Activated CD8-positive, alpha-beta T cell treated with anti-CD3 and anti-CD28 coated beads for 36 hours (primary cell): ENCODE data around the gene ANXA6. TPM values are rescaled to one million over a fixed set of nuclear protein-coding genes. Genes with fewer than 3 reads are reported as not detected.
"Not testable (repeated sequence)": the region's sequence is repeated elsewhere in the genome, so short reads cannot be mapped to it uniquely, and the experiment has no call there.

Source experiments
- ATAC-seq: fragments of 200-7000 bp; cut with Tn5 transposase; one replicate; pipeline ENCODE4 v1.10.0; 2021; ENCODE audit warnings: mild to moderate bottlenecking, moderate library complexity
- CTCF ChIA-PET: fragments of 350-600 bp; sonication (Branson Sonifier 250); formaldehyde crosslinking; loops from one replicate; lab custom pipeline; 2021; ENCODE audit warnings: antibody characterized with exemption; lab: Charles Lee
- POLR2A ChIA-PET: fragments of 350-600 bp; sonication (Branson Sonifier 250); formaldehyde crosslinking; loops from one replicate; lab custom pipeline; 2021; ENCODE audit warnings: antibody characterized with exemption; lab: Charles Lee
- DNase-seq: peaks from one replicate; pipeline ENCODE4 v3.0.0-alpha.2; 2020
- H3K27ac Mint-ChIP-seq: one replicate; pipeline ENCODE4 v1.8.0; 2021; ENCODE audit warnings: mild to moderate bottlenecking, mixed read lengths
- H3K27me3 Mint-ChIP-seq: one replicate; pipeline ENCODE4 v1.8.0; 2021; ENCODE audit warnings: mixed read lengths
- H3K36me3 Mint-ChIP-seq: one replicate; pipeline ENCODE4 v1.8.0; 2021; ENCODE audit warnings: low read depth, mixed read lengths
- H3K4me1 Mint-ChIP-seq: one replicate; pipeline ENCODE4 v1.8.0; 2021; ENCODE audit warnings: low read depth, mixed read lengths
- H3K4me3 Mint-ChIP-seq: one replicate; pipeline ENCODE4 v1.8.0; 2021; ENCODE audit warnings: mild to moderate bottlenecking, moderate library complexity, mixed read lengths
- H3K9me3 Mint-ChIP-seq: one replicate; pipeline ENCODE4 v1.8.0; 2021; ENCODE audit warnings: mixed read lengths
- CTCF ChIP-seq: fragments of 200-600 bp; IDR thresholded peaks from one replicate; pipeline ENCODE4 v1.8.0; 2022; ENCODE audit warnings: antibody characterized with exemption, mild to moderate bottlenecking
- intact Hi-C: fragments of 100-400 bp; cut with micrococcal nuclease; formaldehyde crosslinking; loops from one replicate; pipeline ENCODE4 v1.10.0; 2022
- total RNA-seq, 2 experiments: library from RNA; stranded (reverse); gene quantifications; one replicate each; pipeline ENCODE4 v1.2.3, GENCODE V29; 2021

The ANXA6 gene
- total RNA-seq, 2 experiments from 2014 or later, result 328 to 336 TPM

- DNase-seq, result no peak
- Mint-ChIP-seq H3K4me1 (no peaks in the 10 kb centered on the region), H3K9me3 (no peaks in the 10 kb centered on the region), H3K27ac (peak overlapping the region; percentile 48), H3K36me3 (peaks cover 14% of the 10 kb centered on the region), H3K27me3 (no peaks in the 10 kb centered on the region), H3K4me3 (no peak overlapping the region)
- CTCF ChIA-PET, result interaction anchor here (1.0 to 3.9 kb wide), 3 partner anchors 14 to 53 kb away, joined by 3 to 19 read pairs (median 6); no protein-coding TSS in a partner anchor
- POLR2A ChIA-PET, result interaction anchor here (1.0 kb wide), 1 partner anchor 11 kb away, joined by 3 read pairs; no protein-coding TSS in a partner anchor
- intact Hi-C loops, result no loop called here
- no peak for TF ChIP-seq CTCF
- no peak for ATAC-seq
These were observed 21.4 kb upstream of the ANXA6 start for GRCh38 chr5:151178777-151179488.

GRCh38 chr5:151178372-151178771 is 20.8 kb upstream of the ANXA6 start:
- no peak overlapping the region for H3K4me3 Mint-ChIP-seq
- ATAC-seq (no peak), DNase-seq (no peak)
- POLR2A ChIA-PET, result interaction anchor here (1.0 kb wide), 1 partner anchor 10 kb away, joined by 3 read pairs; no protein-coding TSS in a partner anchor
- no peaks in the 10 kb centered on the region for H3K27me3 Mint-ChIP-seq
- peak overlapping the region; percentile 48 for H3K27ac Mint-ChIP-seq
- CTCF ChIA-PET, result interaction anchor here (2.0 to 3.9 kb wide), 2 partner anchors 13 to 53 kb away, joined by 6 to 19 read pairs; no protein-coding TSS in a partner anchor
- no peak for TF ChIP-seq CTCF
- intact Hi-C loops, result no loop called here
- H3K9me3 Mint-ChIP-seq, result no peaks in the 10 kb centered on the region
- H3K4me1 Mint-ChIP-seq, result no peaks in the 10 kb centered on the region
- H3K36me3 Mint-ChIP-seq, result peaks cover 14% of the 10 kb centered on the region

GRCh38 chr5:151176268-151176667 is 18.7 kb upstream of the ANXA6 start:
- intact Hi-C loops, H3K4me3 Mint-ChIP-seq, ATAC-seq, H3K27me3 Mint-ChIP-seq, H3K9me3 Mint-ChIP-seq, DNase-seq, H3K27ac Mint-ChIP-seq, H3K4me1 Mint-ChIP-seq, POLR2A ChIA-PET: not testable (repeated sequence)
- CTCF ChIA-PET, result interaction anchor here (1.4 to 3.9 kb wide), 3 partner anchors 11 to 61 kb away, joined by 3 to 19 read pairs (median 4); no protein-coding TSS in a partner anchor
- peaks cover 14% of the 10 kb centered on the region for H3K36me3 Mint-ChIP-seq

- H3K27ac Mint-ChIP-seq, result no peak overlapping the region
- TF ChIP-seq CTCF, result no peak
- ATAC-seq, result no peak
- CTCF ChIA-PET, result interaction anchor here (0.8 kb wide), 1 partner anchor 10 kb away, joined by 3 read pairs; no protein-coding TSS in a partner anchor
- intact Hi-C loops, result no loop called here
- no peak for DNase-seq
- H3K4me1 Mint-ChIP-seq, result peaks cover 12% of the 10 kb centered on the region
- H3K4me3 Mint-ChIP-seq, result no peak overlapping the region
- H3K36me3 Mint-ChIP-seq, result peaks cover 9% of the 10 kb centered on the region
- no peaks in the 10 kb centered on the region for H3K9me3 Mint-ChIP-seq
- no peaks in the 10 kb centered on the region for H3K27me3 Mint-ChIP-seq
- POLR2A ChIA-PET, result no interaction called here
These were observed 17.1 kb upstream of the ANXA6 start for GRCh38 chr5:151174612-151175101.

- H3K4me1 Mint-ChIP-seq, result peaks cover 18% of the 10 kb centered on the region
- no peaks in the 10 kb centered on the region for H3K9me3 Mint-ChIP-seq
- no peak overlapping the region for H3K27ac Mint-ChIP-seq
- H3K36me3 Mint-ChIP-seq, result peaks cover 8% of the 10 kb centered on the region
- no peaks in the 10 kb centered on the region for H3K27me3 Mint-ChIP-seq
- CTCF ChIA-PET, result interaction anchor here (0.8 to 1.5 kb wide), 6 partner anchors 9 to 65 kb away, joined by 3 to 11 read pairs (median 5); no protein-coding TSS in a partner anchor
- TF ChIP-seq CTCF, result no peak
- intact Hi-C loops, result no loop called here
- POLR2A ChIA-PET, result no interaction called here
- no peak for DNase-seq
- no peak for ATAC-seq
- no peak overlapping the region for H3K4me3 Mint-ChIP-seq
These were observed 16.4 kb upstream of the ANXA6 start for GRCh38 chr5:151173711-151174611.
